NCI-H526 (cell line): Measurements from ENCODE around the gene CHRND.

Experiments used
- DNase-seq, 2 experiments: peaks; one replicate each; lab custom pipeline; 2025; lab: John Stamatoyannopoulos, UW

Gene CHRND

DNA sequence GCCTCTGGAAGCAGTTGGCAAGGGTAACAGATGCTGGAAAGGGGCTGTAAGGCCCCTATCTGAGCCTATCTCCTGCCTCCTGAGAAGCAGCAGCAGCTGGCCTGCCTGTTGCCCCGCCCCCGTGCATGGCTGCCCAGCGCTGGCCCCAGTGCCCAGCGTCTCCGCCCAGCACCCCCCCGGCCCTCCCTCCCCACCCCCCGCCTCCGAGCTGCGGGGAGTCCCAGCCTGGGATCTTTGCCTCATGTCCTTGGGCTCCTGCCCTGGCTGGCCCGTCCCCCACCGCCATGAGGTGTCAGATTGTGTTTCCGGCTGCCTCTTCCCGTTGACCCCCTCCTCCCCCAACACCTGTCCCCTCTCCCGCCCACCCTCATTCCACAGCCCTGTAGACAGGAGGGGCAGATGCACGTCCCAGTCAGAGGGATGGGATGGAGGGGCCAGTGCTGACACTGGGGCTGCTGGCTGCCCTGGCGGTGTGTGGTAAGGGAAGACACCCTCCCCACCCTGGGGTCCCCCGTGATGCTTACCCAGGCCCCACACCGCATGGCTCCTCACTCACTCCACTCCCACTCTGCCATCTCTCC is at the start of gene CHRND:
Gene CHRND, plus strand, starts transcription at position 370 of the 581 bp plus-strand sequence. Its CDS starts 56 bp downstream, at position 426.
- peak in 1 of 2 experiments; percentile 16 for DNase-seq

- DNase-seq, result no peak
Observed at GRCh38 chr2:232476791-232477190, 49.2 kb upstream of the CHRND start.

DNA sequence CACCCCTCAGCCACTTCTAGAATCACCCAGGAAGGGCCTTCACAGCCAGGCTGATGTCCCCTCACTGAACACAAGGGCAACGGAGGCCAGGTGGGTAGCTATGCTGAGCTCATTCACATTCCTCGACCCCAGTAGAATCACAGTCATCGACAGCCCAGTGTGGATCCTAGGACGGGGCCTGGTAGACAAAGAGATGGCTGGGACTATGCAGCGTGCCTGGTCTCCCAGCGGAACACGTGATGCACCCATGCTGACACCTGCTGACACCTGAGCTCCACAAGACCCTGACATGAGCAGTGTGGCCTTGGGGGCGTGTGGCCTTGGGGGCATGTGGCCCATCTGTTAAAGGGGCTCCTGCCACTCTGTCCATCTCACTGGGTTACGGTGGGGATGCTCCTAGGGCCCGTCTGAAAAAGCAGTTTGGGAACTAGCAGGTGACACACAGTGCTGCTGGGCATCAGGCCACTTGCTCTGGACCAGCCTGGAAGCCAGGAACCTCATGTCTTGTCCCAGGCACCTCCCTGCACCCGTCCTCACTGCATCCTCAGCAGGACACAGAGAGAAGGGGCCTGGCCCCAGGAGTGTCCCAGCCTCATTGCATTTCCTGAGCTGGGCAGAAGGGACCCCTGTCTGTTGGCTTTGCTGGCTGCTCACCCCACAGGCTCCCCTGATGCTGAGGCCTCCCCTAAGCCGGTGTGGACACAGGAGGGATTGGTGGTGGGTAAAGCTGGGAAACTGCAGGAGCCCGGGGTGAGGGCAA is 48.0 kb upstream of the CHRND start:
- DNase-seq, result no peak

DNA sequence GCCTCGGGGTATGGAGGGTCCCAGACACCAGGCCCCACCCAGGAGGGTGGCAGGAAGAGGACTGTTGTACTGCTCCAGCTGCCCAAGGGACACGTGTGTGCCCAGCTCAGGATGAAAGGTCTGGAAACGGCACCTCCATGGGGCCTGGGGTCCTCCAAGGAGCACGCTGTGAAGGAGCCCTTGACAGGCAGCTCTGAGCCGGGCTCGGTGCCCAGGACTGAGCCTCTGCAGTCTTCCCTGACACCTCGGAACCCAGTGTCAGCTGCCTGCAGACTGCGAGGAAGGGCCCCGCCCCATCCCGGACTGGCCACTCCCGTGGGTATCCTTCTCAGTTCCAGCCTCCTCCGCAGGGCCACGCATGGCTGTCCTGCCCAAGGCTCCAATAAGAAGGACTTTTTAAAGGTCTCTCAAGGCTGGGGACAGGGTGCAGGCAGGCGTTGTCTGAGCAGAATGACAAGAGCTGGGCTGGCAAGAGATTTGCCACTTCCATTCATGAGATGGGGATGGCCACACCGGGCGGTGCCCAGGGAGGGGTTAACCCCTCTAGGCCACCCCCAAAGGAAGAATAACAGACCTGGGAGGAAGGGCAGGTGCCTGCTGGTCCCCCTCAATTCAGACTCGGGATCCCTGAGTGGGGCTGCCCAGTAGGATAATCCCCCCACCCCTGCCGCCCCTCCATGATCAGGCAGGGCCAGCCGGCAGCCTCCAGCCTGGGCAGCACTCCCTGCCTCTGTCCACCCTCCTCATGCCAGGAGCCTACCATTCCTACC is 47.2 kb upstream of the CHRND start:
- no peak for DNase-seq

DNA sequence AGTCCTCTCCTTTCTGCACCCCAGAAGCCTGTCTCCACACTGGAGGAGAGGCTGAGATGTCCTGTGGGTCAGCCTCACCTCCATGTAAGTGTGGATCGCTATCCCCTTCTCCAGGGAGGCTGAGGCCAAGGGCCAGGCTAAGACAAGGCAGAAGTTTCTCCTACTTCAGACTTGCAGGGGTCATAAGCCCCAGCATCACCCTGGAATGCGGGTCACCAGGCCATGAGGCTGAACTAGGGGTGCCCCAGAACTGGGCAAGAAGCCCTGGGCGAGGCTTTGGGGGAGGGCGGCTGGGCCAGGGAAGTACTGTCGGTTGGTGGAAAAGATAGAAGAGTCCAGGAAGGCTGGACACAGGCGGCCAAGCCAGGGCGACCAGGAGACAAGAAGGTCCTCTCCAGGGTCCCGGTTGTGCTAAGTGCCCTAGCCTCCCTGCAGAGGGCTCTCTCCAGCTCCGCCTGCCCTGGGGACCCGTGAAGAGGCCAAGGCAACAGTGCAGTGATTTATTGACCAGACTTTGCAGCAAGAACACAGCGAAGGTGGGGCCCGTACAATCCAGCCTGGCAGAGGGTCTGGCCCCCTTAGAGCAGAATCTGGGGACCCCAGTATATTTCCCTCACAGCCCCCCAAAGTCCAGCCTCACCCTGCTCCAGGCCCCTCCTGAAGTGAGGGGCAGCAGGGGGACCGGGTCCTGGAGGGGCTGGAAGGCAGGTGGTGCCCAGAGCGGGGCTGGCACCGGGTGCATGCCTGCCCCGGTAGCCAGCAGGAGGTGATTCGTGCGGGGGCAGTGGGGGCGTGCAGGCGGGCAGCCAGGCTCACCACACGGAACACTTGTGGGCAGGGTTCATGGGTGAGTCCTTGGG is 46.4 kb upstream of the CHRND start:
- DNase-seq, result no peak

DNA sequence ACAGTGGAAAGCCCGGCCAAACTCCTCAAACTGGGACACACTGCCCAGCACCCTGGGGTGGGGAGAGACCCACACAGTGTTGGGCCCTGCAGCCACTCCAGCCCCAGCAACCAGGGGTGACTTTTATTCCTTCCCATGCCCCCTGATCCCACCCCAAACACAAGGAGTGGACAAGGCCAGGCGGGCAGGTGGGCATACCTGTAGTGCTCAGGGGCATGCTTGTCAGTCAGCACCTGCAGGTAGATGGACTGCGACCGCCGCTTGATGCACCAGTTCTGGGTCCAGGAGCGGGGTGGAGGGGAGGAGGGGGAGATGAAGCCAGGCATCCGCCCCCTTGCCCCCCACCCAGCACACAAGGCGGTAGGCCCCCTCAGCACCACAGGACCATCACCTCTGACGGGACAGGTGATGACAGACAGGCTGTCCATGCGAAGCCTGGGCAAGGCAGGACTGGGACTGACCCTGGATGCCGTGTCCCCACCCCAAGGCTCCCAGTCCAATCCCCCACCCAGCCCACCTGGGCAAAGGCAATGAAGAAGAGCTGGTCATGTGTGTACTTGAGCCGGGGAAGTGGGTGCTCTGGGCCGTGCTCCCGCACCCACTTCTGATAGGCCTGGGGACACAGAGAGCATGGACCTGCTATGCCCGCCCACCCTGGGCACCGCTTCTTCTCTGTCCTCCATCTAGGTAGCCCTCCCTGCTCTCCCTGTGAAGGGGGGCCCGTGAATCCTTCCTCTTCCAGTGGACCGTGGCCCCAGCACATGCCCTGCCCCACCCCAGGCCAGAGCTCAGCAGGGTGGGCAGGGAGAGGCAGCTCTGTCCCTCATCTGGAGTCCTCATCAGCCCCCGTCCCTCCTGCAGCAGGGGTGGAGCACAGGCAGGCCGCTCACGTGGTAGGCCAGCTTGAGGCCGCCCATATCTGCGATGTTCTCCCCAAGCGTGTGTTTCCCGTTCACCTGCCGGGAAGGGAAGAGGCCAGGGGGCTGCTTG is 45.5 kb upstream of the CHRND start:
- peak in 1 of 2 experiments; percentile 23 for DNase-seq

GRCh38 chr2:232481322-232482140 is 44.4 kb upstream of the CHRND start:
- DNase-seq, result no peak

DNA sequence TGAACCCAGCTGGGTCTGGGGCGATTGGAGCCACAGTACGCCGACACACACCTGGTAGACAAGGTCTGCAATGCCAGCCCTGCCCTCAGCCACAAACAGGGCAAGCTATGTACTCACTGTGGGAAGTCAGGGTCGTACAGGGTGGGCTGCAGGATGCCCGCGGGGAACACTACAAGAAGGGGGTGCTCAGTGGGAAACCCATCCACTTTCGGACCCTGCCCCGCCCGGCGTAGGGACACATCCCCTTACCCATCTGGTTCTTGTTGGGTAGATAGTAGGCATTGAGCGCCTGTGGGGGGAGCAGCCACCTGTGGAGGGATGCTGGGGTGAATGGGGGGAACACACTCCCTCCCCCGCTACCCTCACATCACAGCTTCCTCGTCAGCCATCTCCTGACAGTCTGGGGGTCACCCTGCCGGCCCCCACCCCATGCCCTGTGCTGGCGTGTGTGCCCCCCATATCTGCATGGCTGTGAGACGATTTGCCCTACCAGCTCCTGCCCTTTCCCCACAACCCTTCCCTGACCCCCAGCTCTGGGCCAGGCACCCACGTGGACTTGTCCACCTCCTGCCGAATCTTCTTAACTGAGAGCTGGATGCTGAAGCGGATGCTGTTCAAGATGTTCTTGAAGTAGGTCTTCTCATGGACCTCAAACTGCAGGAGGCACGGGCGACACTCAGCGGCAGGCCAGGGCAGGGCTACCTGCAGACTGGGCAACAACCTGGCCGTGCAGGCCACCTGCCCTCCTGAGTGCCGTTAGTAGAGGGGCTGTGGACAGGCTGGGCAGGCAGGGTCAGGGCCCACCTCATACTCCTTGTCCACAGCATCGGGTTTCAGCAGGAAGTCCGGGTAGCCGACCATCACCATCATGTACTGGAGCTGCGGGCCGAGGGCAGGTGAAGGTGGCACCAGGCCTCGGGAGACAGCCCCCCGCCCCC is 43.4 kb upstream of the CHRND start:
- DNase-seq, result no peak

- DNase-seq, result no peak
Observed at GRCh38 chr2:232483311-232483922, 42.5 kb upstream of the CHRND start.

DNA sequence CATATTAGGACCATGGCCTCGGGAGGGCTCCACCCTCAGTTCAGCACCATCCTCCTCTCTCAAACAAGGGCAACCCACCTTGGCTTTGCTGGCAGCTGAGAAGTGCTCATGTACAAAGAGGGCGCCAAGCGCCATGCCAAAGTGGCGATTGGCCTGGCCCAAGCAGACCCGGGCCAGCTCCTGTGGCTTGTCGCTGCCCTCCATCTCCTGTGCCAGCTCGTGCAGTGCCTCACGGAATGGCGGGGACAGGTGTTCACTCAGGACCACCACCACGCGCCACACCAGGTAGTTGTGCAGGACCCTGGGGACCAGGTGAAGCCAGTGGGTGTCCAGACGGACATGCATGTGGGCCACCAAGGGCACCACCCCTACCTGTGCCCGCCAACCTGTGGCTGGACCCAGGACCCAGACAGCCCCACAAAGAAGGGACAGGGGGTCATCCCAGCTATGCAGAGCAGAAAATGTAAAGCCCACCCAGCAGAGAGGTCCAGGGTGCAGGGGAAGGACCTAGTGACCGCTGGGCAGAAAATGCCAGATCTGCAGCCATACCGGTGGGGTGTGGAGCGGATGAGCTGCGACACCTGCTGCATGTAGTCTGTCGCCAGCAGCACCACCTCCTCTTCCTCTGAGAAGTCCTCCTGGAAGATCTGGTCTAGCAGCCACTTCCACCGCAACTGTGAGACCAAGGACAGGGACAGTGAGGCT is 41.9 kb upstream of the CHRND start:
- DNase-seq, result no peak

GRCh38 chr2:232484628-232485347 is 41.2 kb upstream of the CHRND start:
- DNase-seq, result no peak

DNA sequence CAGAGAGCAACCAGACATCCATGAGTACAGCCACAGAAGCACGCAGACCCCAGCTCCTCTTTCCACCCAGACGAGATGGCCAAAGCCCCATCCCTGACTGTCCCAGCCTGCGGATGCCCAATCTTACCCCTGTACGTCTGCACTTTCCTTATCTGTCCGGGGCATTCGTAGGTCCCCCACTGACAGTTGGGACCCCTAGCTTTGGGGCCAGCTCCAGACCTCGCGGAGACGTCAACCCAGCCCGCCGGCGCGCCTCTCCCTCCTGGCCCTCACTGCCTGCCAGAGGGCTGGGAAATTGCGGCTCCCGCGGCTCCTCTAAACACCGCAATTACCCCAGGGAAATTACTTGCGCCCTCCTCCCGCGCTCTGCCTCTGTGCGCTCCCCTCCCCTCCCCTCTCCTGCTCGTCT is 40.6 kb upstream of the CHRND start:
- DNase-seq, result peak in 1 of 2 experiments; percentile 42

DNA sequence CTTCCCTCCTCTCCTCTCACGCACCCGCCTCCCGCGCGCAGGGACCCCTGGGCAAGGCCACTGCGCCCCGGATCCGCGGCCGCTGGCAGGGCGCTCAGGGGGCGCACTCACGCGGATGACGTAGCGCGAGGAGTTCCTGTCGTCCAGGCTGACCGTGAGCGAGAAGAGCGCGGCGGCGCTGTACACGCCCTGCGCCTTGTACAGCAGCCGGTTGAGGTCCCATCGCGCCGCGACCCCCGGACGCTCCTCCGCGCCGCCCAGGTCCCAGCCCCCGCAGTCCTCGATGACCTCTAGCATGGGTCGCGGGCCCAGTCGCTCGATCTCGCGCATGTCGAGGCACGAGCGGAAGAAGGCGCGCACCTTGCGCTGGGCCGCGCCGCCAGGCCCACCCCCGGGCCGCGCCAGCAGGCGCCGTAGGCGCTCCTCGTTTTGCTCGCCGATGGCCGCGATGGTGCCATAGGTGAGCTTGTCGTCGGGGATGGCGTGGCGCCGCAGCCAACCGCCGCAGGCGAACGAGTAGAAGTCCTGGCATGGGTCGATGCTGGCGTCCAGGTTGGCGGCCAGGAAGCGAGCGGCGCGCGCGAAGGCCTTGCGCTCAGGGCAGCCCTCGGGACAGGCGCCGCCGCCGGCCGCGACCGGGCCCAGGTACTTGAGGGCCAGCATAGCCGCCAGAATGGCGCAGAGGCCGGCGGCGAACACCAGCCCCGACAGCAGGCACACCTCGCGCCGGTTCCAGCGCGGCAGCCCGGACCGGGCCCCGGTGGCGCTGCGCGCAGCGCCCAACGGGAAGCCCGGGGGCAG is 40.0 kb upstream of the CHRND start:
- peak in 1 of 2 experiments; percentile 42 for DNase-seq

GRCh38 chr2:232486558-232487384 is 39.2 kb upstream of the CHRND start:
- no peak for DNase-seq
